Measurements from ENCODE around the gene CCDC182. TPM values are rescaled to one million over a fixed set of nuclear protein-coding genes. Genes with fewer than 3 reads are reported as not detected.

CCDC182 gene
- total and polyA plus RNA-seq, 7 experiments from 2014 or later: not detected

GRCh38 chr17:57701124-57701523 is 44.0 kb downstream of the CCDC182 start:
- no peak overlapping the region for H3K27ac ChIP-seq (ENCODE audit: low read depth, low read length)
- ATAC-seq (no peak), DNase-seq (no peak)
- intact Hi-C loops (cut with micrococcal nuclease): no loop called here
- POLR2A ChIA-PET: no interaction called here
- no peak overlapping the region for H3K4me3 ChIP-seq (ENCODE audit: low read length)
- Mint-ChIP-seq H3K9me3 (no peaks in the 10 kb centered on the region), H3K4me1 (no peaks in the 10 kb centered on the region), H3K27me3 (no peaks in the 10 kb centered on the region), H3K4me3 (no peak overlapping the region), H3K36me3 (peaks cover 0 to under 1% (median 0%) of the 10 kb centered on the region in 5 donors), H3K27ac (no peak overlapping the region)
- H3K9me3 ChIP-seq (ENCODE audit: control insufficient read depth in 2 of 3, low read length in 3 of 3): no peaks in the 10 kb centered on the region
- H3K4me1 ChIP-seq (ENCODE audit: control insufficient read depth in 2 of 2, insufficient read depth in 2 of 2, low read length in 2 of 2): peaks cover 8 to 21% of the 10 kb centered on the region in 2 donors
- CTCF ChIA-PET: no interaction called here
- no peaks in the 10 kb centered on the region for H3K27me3 ChIP-seq (ENCODE audit: control insufficient read depth in 2 of 2, insufficient read depth in 2 of 2, low read length in 2 of 2)
- no peaks in the 10 kb centered on the region for H3K36me3 ChIP-seq (ENCODE audit: control insufficient read depth in 2 of 3, insufficient read depth in 3 of 3, low read length in 3 of 3)

GRCh38 chr17:57699751-57700219 is 45.3 kb downstream of the CCDC182 start:
- H3K9me3 ChIP-seq (ENCODE audit: control insufficient read depth in 2 of 3, low read length in 3 of 3): no peaks in the 10 kb centered on the region
- peaks cover 4 to 10% (median 8%) of the 10 kb centered on the region in 5 donors for H3K36me3 Mint-ChIP-seq
- H3K27ac ChIP-seq (ENCODE audit: low read depth, low read length): no peak overlapping the region
- H3K9me3 Mint-ChIP-seq: peaks cover 0 to 4% (median 1%) of the 10 kb centered on the region in 11 donors
- no peaks in the 10 kb centered on the region for H3K36me3 ChIP-seq (ENCODE audit: control insufficient read depth in 2 of 3, insufficient read depth in 3 of 3, low read length in 3 of 3)
- no peak overlapping the region for H3K27ac Mint-ChIP-seq
- ChIA-PET POLR2A (no interaction called here), CTCF (no interaction called here)
- intact Hi-C loops (cut with micrococcal nuclease): no loop called here
- H3K27me3 Mint-ChIP-seq: no peaks in the 10 kb centered on the region
- ATAC-seq (no peak), DNase-seq (peak in 1 of 9 donors; percentile 11)
- no peak overlapping the region for H3K4me3 ChIP-seq (ENCODE audit: low read length)
- no peak overlapping the region for H3K4me3 Mint-ChIP-seq
- H3K4me1 ChIP-seq (ENCODE audit: control insufficient read depth in 2 of 2, insufficient read depth in 2 of 2, low read length in 2 of 2): peaks cover 8 to 21% of the 10 kb centered on the region in 2 donors
- H3K4me1 Mint-ChIP-seq: peaks cover 0 to 1% (median 0%) of the 10 kb centered on the region in 7 donors
- no peaks in the 10 kb centered on the region for H3K27me3 ChIP-seq (ENCODE audit: control insufficient read depth in 2 of 2, insufficient read depth in 2 of 2, low read length in 2 of 2)

DNA sequence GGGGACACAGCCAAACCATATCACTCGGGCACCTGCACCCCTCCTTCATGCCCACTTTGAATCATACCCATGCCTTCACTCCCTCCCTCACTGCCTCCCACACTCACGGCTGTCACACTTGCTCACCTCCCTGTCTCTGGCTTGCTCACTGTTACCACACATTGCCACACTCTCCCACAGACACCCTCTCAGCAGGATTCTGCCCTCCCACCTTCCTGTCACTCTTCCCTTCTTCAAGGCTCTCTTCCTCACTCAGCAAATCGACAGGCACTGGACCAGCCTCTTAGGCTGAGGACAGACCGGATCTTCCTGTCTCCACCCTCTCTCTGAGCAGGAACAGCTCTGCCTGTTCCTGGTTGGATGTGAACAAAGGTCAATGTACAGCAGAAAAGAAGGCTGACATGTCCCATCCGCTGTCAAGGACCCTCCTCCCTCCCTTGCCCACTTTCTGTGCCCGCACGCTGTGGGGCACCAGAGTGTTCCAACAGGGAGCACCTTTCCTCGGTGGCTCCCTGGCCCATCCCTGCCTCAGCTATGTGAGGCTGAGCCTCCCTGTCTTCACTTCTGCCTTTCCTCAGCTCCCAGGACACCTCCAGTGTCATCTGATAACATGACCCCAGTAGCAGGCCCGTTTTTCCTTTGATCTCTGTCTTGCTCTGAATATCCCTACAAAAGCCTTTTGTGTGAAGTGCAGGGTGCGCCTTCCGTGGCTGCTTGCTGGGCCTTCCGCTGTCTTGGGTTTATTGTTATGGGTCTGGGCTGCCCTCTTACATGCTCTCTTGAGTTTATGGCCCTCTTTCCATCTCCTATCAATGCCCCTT is 47.0 kb downstream of the CCDC182 start:
- no peaks in the 10 kb centered on the region for H3K27me3 ChIP-seq (ENCODE audit: control insufficient read depth in 2 of 2, insufficient read depth in 2 of 2, low read length in 2 of 2)
- H3K9me3 ChIP-seq (ENCODE audit: control insufficient read depth in 2 of 3, low read length in 3 of 3): no peaks in the 10 kb centered on the region
- Mint-ChIP-seq H3K4me3 (no peak overlapping the region), H3K36me3 (peaks cover 8 to 19% (median 10%) of the 10 kb centered on the region in 5 donors), H3K9me3 (peaks cover 0 to 9% (median 2%) of the 10 kb centered on the region in 11 donors), H3K27ac (no peak overlapping the region), H3K4me1 (peaks cover 0 to 6% (median 3%) of the 10 kb centered on the region in 7 donors), H3K27me3 (no peaks in the 10 kb centered on the region)
- no peak overlapping the region for H3K27ac ChIP-seq (ENCODE audit: low read depth, low read length)
- DNase-seq (no peak), ATAC-seq (no peak)
- intact Hi-C loops (cut with micrococcal nuclease): no loop called here
- no peaks in the 10 kb centered on the region for H3K36me3 ChIP-seq (ENCODE audit: control insufficient read depth in 2 of 3, insufficient read depth in 3 of 3, low read length in 3 of 3)
- POLR2A ChIA-PET: no interaction called here
- H3K4me3 ChIP-seq (ENCODE audit: low read length): no peak overlapping the region
- H3K4me1 ChIP-seq (ENCODE audit: control insufficient read depth in 2 of 2, insufficient read depth in 2 of 2, low read length in 2 of 2): peaks cover 8 to 21% of the 10 kb centered on the region in 2 donors
- CTCF ChIA-PET: no interaction called here

DNA sequence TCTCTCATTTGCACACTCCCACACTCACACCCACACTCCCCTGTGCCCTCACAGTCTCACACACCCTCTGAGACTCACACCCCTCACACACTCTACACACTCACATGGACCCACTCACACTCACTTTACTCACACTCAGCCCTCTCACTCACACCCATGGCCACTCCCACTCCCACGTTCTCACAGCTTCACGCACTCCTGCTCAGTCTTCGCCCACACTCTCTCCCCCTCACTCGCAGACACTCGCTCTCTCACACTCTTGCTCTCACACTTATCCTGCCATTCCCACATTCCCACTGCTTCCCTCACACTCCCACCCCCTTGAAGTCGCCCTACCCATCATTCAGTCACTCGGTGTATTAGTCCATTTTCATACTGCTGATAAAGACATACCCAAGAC is 47.9 kb downstream of the CCDC182 start:
- ChIA-PET CTCF (no interaction called here), POLR2A (no interaction called here)
- H3K4me1 ChIP-seq (ENCODE audit: control insufficient read depth in 2 of 2, insufficient read depth in 2 of 2, low read length in 2 of 2): peaks cover 8 to 21% of the 10 kb centered on the region in 2 donors
- Mint-ChIP-seq H3K27ac (no peak overlapping the region), H3K4me3 (no peak overlapping the region), H3K4me1 (peaks cover 0 to 14% (median 4%) of the 10 kb centered on the region in 7 donors), H3K36me3 (peaks cover 8 to 24% (median 14%) of the 10 kb centered on the region in 5 donors), H3K27me3 (no peaks in the 10 kb centered on the region), H3K9me3 (peaks cover 0 to 13% (median 3%) of the 10 kb centered on the region in 11 donors)
- intact Hi-C loops (cut with micrococcal nuclease): no loop called here
- H3K4me3 ChIP-seq (ENCODE audit: low read length): no peak overlapping the region
- no peaks in the 10 kb centered on the region for H3K36me3 ChIP-seq (ENCODE audit: control insufficient read depth in 2 of 3, insufficient read depth in 3 of 3, low read length in 3 of 3)
- no peaks in the 10 kb centered on the region for H3K27me3 ChIP-seq (ENCODE audit: control insufficient read depth in 2 of 2, insufficient read depth in 2 of 2, low read length in 2 of 2)
- no peak for ATAC-seq
- no peak for DNase-seq
- no peaks in the 10 kb centered on the region for H3K9me3 ChIP-seq (ENCODE audit: control insufficient read depth in 2 of 3, low read length in 3 of 3)
- no peak overlapping the region for H3K27ac ChIP-seq (ENCODE audit: low read depth, low read length)

- no peaks in the 10 kb centered on the region for H3K27me3 Mint-ChIP-seq
- intact Hi-C loops (cut with micrococcal nuclease): no loop called here
- H3K27me3 ChIP-seq (ENCODE audit: control insufficient read depth in 2 of 2, insufficient read depth in 2 of 2, low read length in 2 of 2): no peaks in the 10 kb centered on the region
- peaks cover 8 to 21% of the 10 kb centered on the region in 2 donors for H3K4me1 ChIP-seq (ENCODE audit: control insufficient read depth in 2 of 2, insufficient read depth in 2 of 2, low read length in 2 of 2)
- H3K36me3 Mint-ChIP-seq: peaks cover 8 to 26% (median 15%) of the 10 kb centered on the region in 5 donors
- no peak overlapping the region for H3K27ac ChIP-seq (ENCODE audit: low read depth, low read length)
- ChIA-PET CTCF (interaction anchor here (0.8 kb wide), 1 partner anchor 24 kb away, joined by 3 read pairs; no protein-coding TSS in a partner anchor), POLR2A (no interaction called here)
- no peaks in the 10 kb centered on the region for H3K36me3 ChIP-seq (ENCODE audit: control insufficient read depth in 2 of 3, insufficient read depth in 3 of 3, low read length in 3 of 3)
- H3K27ac Mint-ChIP-seq: no peak overlapping the region
- DNase-seq: no peak
- H3K4me1 Mint-ChIP-seq: peaks cover 0 to 14% (median 4%) of the 10 kb centered on the region in 7 donors
- peaks cover 0 to 13% (median 3%) of the 10 kb centered on the region in 11 donors for H3K9me3 Mint-ChIP-seq
- H3K9me3 ChIP-seq (ENCODE audit: control insufficient read depth in 2 of 3, low read length in 3 of 3): no peaks in the 10 kb centered on the region
- ATAC-seq: no peak
- no peak overlapping the region for H3K4me3 ChIP-seq (ENCODE audit: low read length)
- no peak overlapping the region for H3K4me3 Mint-ChIP-seq
These were observed 49.0 kb downstream of the CCDC182 start for GRCh38 chr17:57696050-57696449.

Other genes with a start within 250 kb of the CCDC182 start
- gene MRPS23, start 104.7 kb upstream of the CCDC182 start, total RNA-seq: 10 to 100 TPM; 13.0 to 40.5 (median 24.6) TPM
- gene MRPS23, start 104.7 kb upstream of the CCDC182 start, polyA plus RNA-seq: 10 to 100 TPM; 26.5 to 42.8 TPM
- gene CUEDC1, start 210.1 kb upstream of the CCDC182 start, total RNA-seq: 1 to 10 TPM in 3 of 5 experiments, under 1 TPM in 2; 0.10 to 7.7 (median 1.0) TPM
- gene CUEDC1, start 210.1 kb upstream of the CCDC182 start, polyA plus RNA-seq: not detected
- 10 to 100 TPM; 43.2 to 81.9 (median 46.3) TPM for gene VEZF1, start 243.0 kb upstream of the CCDC182 start, total RNA-seq
- gene VEZF1, start 243.0 kb upstream of the CCDC182 start, polyA plus RNA-seq: 10 to 100 TPM; 47.6 to 51.2 TPM